ENCODE measurements around the gene NRG3. TPM values are rescaled to one million over a fixed set of nuclear protein-coding genes. Genes with fewer than 3 reads are reported as not detected.

The NRG3 gene
- total RNA-seq, 2 experiments from 2014 or later, result not detected

GRCh38 chr10:81872206-81872862 is 2.7 kb upstream of the NRG3 start:
- H3K4me1 Mint-ChIP-seq, result peaks cover 6% of the 10 kb centered on the region
- CTCF ChIA-PET, result interaction anchor here (0.6 kb wide), 1 partner anchor 909 kb away, joined by 3 read pairs; no protein-coding TSS in a partner anchor
- H3K36me3 Mint-ChIP-seq, result peaks cover 4% of the 10 kb centered on the region
- ATAC-seq (no peak), DNase-seq (no peak)
- peaks cover 40% of the 10 kb centered on the region for H3K27me3 Mint-ChIP-seq
- H3K9me3 Mint-ChIP-seq (ENCODE audit: low read depth), result peaks cover 2% of the 10 kb centered on the region
- H3K27ac Mint-ChIP-seq, result no peak overlapping the region
- no peak overlapping the region for H3K4me3 Mint-ChIP-seq

GRCh38 chr10:81873231-81873931 is 1.6 kb upstream of the NRG3 start:
- peaks cover 45% of the 10 kb centered on the region for H3K27me3 Mint-ChIP-seq
- no peak for DNase-seq
- H3K36me3 Mint-ChIP-seq, result peaks cover 4% of the 10 kb centered on the region
- H3K9me3 Mint-ChIP-seq (ENCODE audit: low read depth), result peaks cover 2% of the 10 kb centered on the region
- CTCF ChIA-PET, result interaction anchor here (0.6 kb wide), 1 partner anchor 908 kb away, joined by 3 read pairs; no protein-coding TSS in a partner anchor
- no peak overlapping the region for H3K4me3 Mint-ChIP-seq
- ATAC-seq, result no peak
- H3K27ac Mint-ChIP-seq, result peak overlapping the region; percentile 15
- H3K4me1 Mint-ChIP-seq, result peaks cover 6% of the 10 kb centered on the region

GRCh38 chr10:81873932-81874816 is 820 bp upstream of the NRG3 start:
- CTCF ChIA-PET, result no interaction called here
- H3K36me3 Mint-ChIP-seq, result peaks cover 4% of the 10 kb centered on the region
- H3K27me3 Mint-ChIP-seq, result peaks cover 45% of the 10 kb centered on the region
- peaks cover 2% of the 10 kb centered on the region for H3K9me3 Mint-ChIP-seq (ENCODE audit: low read depth)
- no peak overlapping the region for H3K4me3 Mint-ChIP-seq
- ATAC-seq (no peak), DNase-seq (no peak)
- H3K27ac Mint-ChIP-seq, result no peak overlapping the region
- peaks cover 6% of the 10 kb centered on the region for H3K4me1 Mint-ChIP-seq

GRCh38 chr10:81875467-81876252 is 666 bp downstream of the NRG3 start:
- ATAC-seq (no peak), DNase-seq (no peak)
- Mint-ChIP-seq H3K27ac (no peak overlapping the region), H3K27me3 (peaks cover 45% of the 10 kb centered on the region), H3K9me3 (ENCODE audit: low read depth) (peaks cover 2% of the 10 kb centered on the region), H3K36me3 (peaks cover 4% of the 10 kb centered on the region), H3K4me3 (no peak overlapping the region), H3K4me1 (peaks cover 6% of the 10 kb centered on the region)
- CTCF ChIA-PET, result no interaction called here

GRCh38 chr10:81876253-81877077 is 1.5 kb downstream of the NRG3 start:
- ATAC-seq (no peak), DNase-seq (no peak)
- CTCF ChIA-PET, result no interaction called here
- Mint-ChIP-seq H3K4me3 (no peak overlapping the region), H3K27ac (no peak overlapping the region), H3K9me3 (ENCODE audit: low read depth) (peaks cover 2% of the 10 kb centered on the region), H3K36me3 (peaks cover 4% of the 10 kb centered on the region), H3K4me1 (peaks cover 6% of the 10 kb centered on the region), H3K27me3 (peaks cover 45% of the 10 kb centered on the region)

GRCh38 chr10:81877596-81877995 is 2.6 kb downstream of the NRG3 start:
- peaks cover 39% of the 10 kb centered on the region for H3K27me3 Mint-ChIP-seq
- peaks cover 6% of the 10 kb centered on the region for H3K4me1 Mint-ChIP-seq
- no peak for DNase-seq
- H3K27ac Mint-ChIP-seq, result no peak overlapping the region
- CTCF ChIA-PET, result no interaction called here
- peaks cover 4% of the 10 kb centered on the region for H3K36me3 Mint-ChIP-seq
- no peak for ATAC-seq
- peaks cover 2% of the 10 kb centered on the region for H3K9me3 Mint-ChIP-seq (ENCODE audit: low read depth)
- H3K4me3 Mint-ChIP-seq, result no peak overlapping the region

- H3K27ac Mint-ChIP-seq, result no peak overlapping the region
- no peaks in the 10 kb centered on the region for H3K36me3 Mint-ChIP-seq
- CTCF ChIA-PET, result no interaction called here
- no peaks in the 10 kb centered on the region for H3K9me3 Mint-ChIP-seq (ENCODE audit: low read depth)
- no peaks in the 10 kb centered on the region for H3K4me1 Mint-ChIP-seq
- no peak overlapping the region for H3K4me3 Mint-ChIP-seq
- no peak for ATAC-seq
- no peak for DNase-seq
- peaks cover 8% of the 10 kb centered on the region for H3K27me3 Mint-ChIP-seq
These were observed 7.0 kb downstream of the NRG3 start for GRCh38 chr10:81882011-81882410.

- no peak overlapping the region for H3K27ac Mint-ChIP-seq
- DNase-seq (no peak), ATAC-seq (no peak)
- no peaks in the 10 kb centered on the region for H3K9me3 Mint-ChIP-seq (ENCODE audit: low read depth)
- H3K36me3 Mint-ChIP-seq, result no peaks in the 10 kb centered on the region
- CTCF ChIA-PET, result no interaction called here
- no peaks in the 10 kb centered on the region for H3K27me3 Mint-ChIP-seq
- no peak overlapping the region for H3K4me3 Mint-ChIP-seq
- no peaks in the 10 kb centered on the region for H3K4me1 Mint-ChIP-seq
These were observed 9.9 kb downstream of the NRG3 start for GRCh38 chr10:81884856-81885255.

GRCh38 chr10:81885491-81885890 is 10.5 kb downstream of the NRG3 start:
- DNase-seq (no peak), ATAC-seq (no peak)
- CTCF ChIA-PET, result no interaction called here
- Mint-ChIP-seq H3K27me3 (no peaks in the 10 kb centered on the region), H3K27ac (no peak overlapping the region), H3K9me3 (ENCODE audit: low read depth) (no peaks in the 10 kb centered on the region), H3K36me3 (no peaks in the 10 kb centered on the region), H3K4me3 (no peak overlapping the region), H3K4me1 (no peaks in the 10 kb centered on the region)

- CTCF ChIA-PET, result no interaction called here
- H3K9me3 Mint-ChIP-seq (ENCODE audit: low read depth), result no peaks in the 10 kb centered on the region
- no peaks in the 10 kb centered on the region for H3K4me1 Mint-ChIP-seq
- H3K27me3 Mint-ChIP-seq, result no peaks in the 10 kb centered on the region
- ATAC-seq (no peak), DNase-seq (no peak)
- no peaks in the 10 kb centered on the region for H3K36me3 Mint-ChIP-seq
- H3K4me3 Mint-ChIP-seq, result no peak overlapping the region
- no peak overlapping the region for H3K27ac Mint-ChIP-seq
These were observed 11.9 kb downstream of the NRG3 start for GRCh38 chr10:81886939-81887338.

- Mint-ChIP-seq H3K9me3 (ENCODE audit: low read depth) (no peaks in the 10 kb centered on the region), H3K27ac (no peak overlapping the region), H3K4me3 (no peak overlapping the region), H3K36me3 (no peaks in the 10 kb centered on the region), H3K27me3 (no peaks in the 10 kb centered on the region), H3K4me1 (no peaks in the 10 kb centered on the region)
- CTCF ChIA-PET, result no interaction called here
- DNase-seq (no peak), ATAC-seq (no peak)
These were observed 14.3 kb downstream of the NRG3 start for GRCh38 chr10:81889181-81889769.

GRCh38 chr10:81894616-81895015 is 19.6 kb downstream of the NRG3 start:
- ATAC-seq (no peak), DNase-seq (no peak)
- Mint-ChIP-seq H3K4me1 (no peaks in the 10 kb centered on the region), H3K27ac (no peak overlapping the region), H3K36me3 (no peaks in the 10 kb centered on the region), H3K27me3 (no peaks in the 10 kb centered on the region), H3K4me3 (no peak overlapping the region), H3K9me3 (ENCODE audit: low read depth) (no peaks in the 10 kb centered on the region)
- CTCF ChIA-PET, result no interaction called here
